Loucy (cell line): ENCODE measurements around the gene PCK1.

Experiments used
- H2AFZ ChIP-seq: fragments of 200-600 bp; sonication (generic); 2 replicates; pipeline ENCODE4 v1.6.0; 2016; ENCODE audit warnings: antibody characterized with exemption, mild to moderate bottlenecking, low read length, moderate library complexity
- H3F3A ChIP-seq: fragments of 200-600 bp; 2 replicates; pipeline ENCODE4 v1.6.0; 2016; ENCODE audit warnings: antibody characterized with exemption, low read depth, mild to moderate bottlenecking
- H3K27me3 ChIP-seq: fragments of 200-600 bp; sonication (generic); 2 replicates; pipeline ENCODE4 v1.6.1; 2014; ENCODE audit warnings: low read length, mild to moderate bottlenecking; ENCODE audit not compliant: insufficient read depth, poor library complexity, severe bottlenecking
- H3K36me3 ChIP-seq: fragments of 200-600 bp; sonication (generic); 2 replicates; pipeline ENCODE4 v1.6.1; 2016; ENCODE audit warnings: low read length; ENCODE audit not compliant: insufficient read depth
- H3K4me1 ChIP-seq: fragments of 200-600 bp; sonication (generic); 2 replicates; pipeline ENCODE4 v1.5.1; 2014; ENCODE audit warnings: low read length, mild to moderate bottlenecking; ENCODE audit not compliant: insufficient read depth, poor library complexity, severe bottlenecking
- H3K4me2 ChIP-seq: fragments of 200-600 bp; sonication (generic); 2 replicates; pipeline ENCODE4 v1.6.0; 2014; ENCODE audit warnings: antibody characterized with exemption, low read length, low read depth, mild to moderate bottlenecking; ENCODE audit not compliant: poor library complexity, severe bottlenecking
- H3K4me3 ChIP-seq: fragments of 200-600 bp; sonication (generic); 2 replicates; pipeline ENCODE4 v1.5.1; 2014; ENCODE audit warnings: low read length, mild to moderate bottlenecking, mixed read lengths; ENCODE audit not compliant: poor library complexity, severe bottlenecking
- H3K79me2 ChIP-seq: fragments of 200-600 bp; sonication (generic); 2 replicates; pipeline ENCODE4 v1.6.1; 2014; ENCODE audit warnings: low read length; ENCODE audit not compliant: insufficient read depth
- H3K9ac ChIP-seq: fragments of 200-600 bp; sonication (generic); 2 replicates; pipeline ENCODE4 v1.6.0; 2014; ENCODE audit warnings: mild to moderate bottlenecking, low read depth, low read length, moderate library complexity; ENCODE audit not compliant: poor library complexity, severe bottlenecking
- H3K9me2 ChIP-seq: fragments of 200-600 bp; sonication (generic); replicated peaks from 2 replicates; pipeline ENCODE4 v1.6.1; 2016; ENCODE audit warnings: low read depth, low read length, mixed read lengths
- H3K9me3 ChIP-seq: fragments of 200-600 bp; sonication (generic); 2 replicates; pipeline ENCODE4 v1.6.1; 2014; ENCODE audit warnings: mild to moderate bottlenecking, antibody characterized with exemption, low read length, low read depth; ENCODE audit not compliant: insufficient read depth
- H4K20me1 ChIP-seq: fragments of 200-600 bp; sonication (generic); 2 replicates; pipeline ENCODE4 v1.6.0; 2014; ENCODE audit warnings: antibody characterized with exemption, low read length, mild to moderate bottlenecking; ENCODE audit not compliant: insufficient read depth, poor library complexity, severe bottlenecking
- EZH2phosphoT487 ChIP-seq: fragments of 200-600 bp; IDR thresholded peaks from 2 replicates; pipeline ENCODE4 v1.6.1; 2018; ENCODE audit warnings: antibody characterized with exemption, mild to moderate bottlenecking, moderate library complexity, borderline replicate concordance
- TF ChIP-seq, protein P1 (sequence below): fragments of 200-600 bp; sonication (generic); conservative IDR thresholded peaks from 2 replicates; pipeline ENCODE4 v1.5.1; 2014; ENCODE audit warnings: mild to moderate bottlenecking, antibody characterized with exemption, low read length

Gene PCK1

DNA sequence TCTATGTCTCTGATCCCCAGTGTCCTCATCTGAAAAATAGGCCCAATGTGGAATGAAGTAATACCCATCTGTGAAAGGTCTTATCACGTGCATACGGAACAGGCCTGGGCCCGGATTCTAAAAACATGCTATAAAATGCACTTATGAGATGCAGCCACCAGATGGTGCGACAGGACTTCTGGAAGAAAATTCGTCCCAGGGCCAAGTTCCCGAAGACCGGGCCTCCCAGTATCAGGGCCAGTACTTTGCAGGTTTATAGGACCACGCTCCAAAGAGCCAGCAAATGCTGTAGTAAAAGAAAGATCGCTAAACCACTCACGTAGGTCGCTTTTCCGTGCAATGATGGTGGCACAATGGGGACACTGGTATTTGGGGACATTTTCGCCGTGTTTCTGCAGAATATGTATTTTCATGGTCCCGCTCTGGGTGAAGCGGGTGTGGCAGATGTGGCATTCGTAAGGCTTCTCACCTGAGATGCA is 46.6 kb upstream of the PCK1 start:
- no peak for TF ChIP-seq EZH2phosphoT487
- TF ChIP-seq, protein P1, sequence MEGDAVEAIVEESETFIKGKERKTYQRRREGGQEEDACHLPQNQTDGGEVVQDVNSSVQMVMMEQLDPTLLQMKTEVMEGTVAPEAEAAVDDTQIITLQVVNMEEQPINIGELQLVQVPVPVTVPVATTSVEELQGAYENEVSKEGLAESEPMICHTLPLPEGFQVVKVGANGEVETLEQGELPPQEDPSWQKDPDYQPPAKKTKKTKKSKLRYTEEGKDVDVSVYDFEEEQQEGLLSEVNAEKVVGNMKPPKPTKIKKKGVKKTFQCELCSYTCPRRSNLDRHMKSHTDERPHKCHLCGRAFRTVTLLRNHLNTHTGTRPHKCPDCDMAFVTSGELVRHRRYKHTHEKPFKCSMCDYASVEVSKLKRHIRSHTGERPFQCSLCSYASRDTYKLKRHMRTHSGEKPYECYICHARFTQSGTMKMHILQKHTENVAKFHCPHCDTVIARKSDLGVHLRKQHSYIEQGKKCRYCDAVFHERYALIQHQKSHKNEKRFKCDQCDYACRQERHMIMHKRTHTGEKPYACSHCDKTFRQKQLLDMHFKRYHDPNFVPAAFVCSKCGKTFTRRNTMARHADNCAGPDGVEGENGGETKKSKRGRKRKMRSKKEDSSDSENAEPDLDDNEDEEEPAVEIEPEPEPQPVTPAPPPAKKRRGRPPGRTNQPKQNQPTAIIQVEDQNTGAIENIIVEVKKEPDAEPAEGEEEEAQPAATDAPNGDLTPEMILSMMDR, result peak; percentile 71
- Histone ChIP-seq H3K4me1 (no peaks in the 10 kb centered on the region), H3K4me2 (no peak overlapping the region), H3K9me3 (no peaks in the 10 kb centered on the region), H3K4me3 (no peak overlapping the region), H3K9me2 (no peaks in the 10 kb centered on the region), H3K27me3 (no peaks in the 10 kb centered on the region), H3K9ac (no peak overlapping the region), H3K36me3 (no peaks in the 10 kb centered on the region), H3F3A (no peaks in the 10 kb centered on the region), H4K20me1 (no peaks in the 10 kb centered on the region), H3K79me2 (no peaks in the 10 kb centered on the region), H2AFZ (no peak overlapping the region)

DNA sequence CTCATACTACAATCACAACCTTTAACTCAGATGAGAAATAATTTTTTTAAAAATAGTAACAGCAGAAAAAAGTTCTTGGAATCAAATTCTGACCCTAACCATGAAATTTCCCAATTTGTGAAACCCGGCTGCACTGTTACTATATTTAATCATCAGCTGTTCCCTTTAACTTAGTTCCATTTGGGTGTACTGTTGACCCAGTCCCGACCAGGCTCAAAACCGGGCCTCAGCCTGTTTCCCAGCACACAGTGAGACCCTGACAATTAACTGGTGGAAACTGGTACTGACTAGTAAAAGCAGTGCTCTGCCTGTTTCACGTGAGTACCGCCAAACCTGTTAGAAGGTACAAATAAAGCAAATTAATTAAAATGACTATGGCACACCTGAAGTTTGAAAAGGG is 43.0 kb upstream of the PCK1 start:
- Histone ChIP-seq H3K9me2 (no peaks in the 10 kb centered on the region), H4K20me1 (no peaks in the 10 kb centered on the region), H3K4me2 (no peak overlapping the region), H3K4me3 (no peak overlapping the region), H3F3A (no peaks in the 10 kb centered on the region), H3K36me3 (no peaks in the 10 kb centered on the region), H3K9me3 (no peaks in the 10 kb centered on the region), H2AFZ (no peak overlapping the region), H3K79me2 (no peaks in the 10 kb centered on the region), H3K27me3 (no peaks in the 10 kb centered on the region), H3K9ac (no peak overlapping the region), H3K4me1 (no peaks in the 10 kb centered on the region)
- TF ChIP-seq, protein P1, result no peak
- no peak for TF ChIP-seq EZH2phosphoT487

DNA sequence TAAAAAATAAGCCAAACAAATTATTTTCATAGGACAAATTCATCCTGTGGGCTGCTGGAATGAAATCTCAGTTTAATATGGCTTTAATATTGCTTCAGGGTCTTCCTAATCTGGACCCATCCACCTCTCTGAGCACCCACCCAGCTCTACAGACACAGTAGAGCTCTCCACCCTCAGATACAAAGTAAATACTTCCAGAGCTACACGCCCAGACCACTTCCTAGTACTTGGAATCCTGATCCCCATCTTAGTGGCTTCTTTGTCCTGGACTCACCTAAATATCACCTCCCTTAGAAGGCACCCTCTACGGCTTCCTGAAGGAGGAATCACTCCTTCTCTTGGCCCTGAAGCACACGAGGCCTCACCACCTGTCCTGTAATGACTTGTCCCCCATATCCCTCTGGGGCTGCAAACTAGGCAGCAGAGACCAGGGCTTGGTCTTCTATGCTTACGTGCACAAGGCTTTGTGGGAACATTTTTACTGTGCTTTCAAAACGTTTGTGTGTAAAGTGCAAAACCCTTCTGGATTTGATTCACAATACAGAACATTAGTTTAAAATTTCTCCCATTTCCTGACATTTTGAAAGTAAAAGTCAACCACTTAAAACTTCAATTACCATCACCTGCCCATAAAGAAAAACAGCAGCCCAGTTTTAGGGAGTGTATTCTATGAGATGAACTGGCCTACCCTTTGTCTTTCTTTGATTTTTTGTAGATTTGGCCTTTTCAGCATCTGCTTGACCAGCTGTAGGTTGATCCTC is 38.4 kb upstream of the PCK1 start:
- H4K20me1 ChIP-seq, result no peaks in the 10 kb centered on the region
- H3K9ac ChIP-seq, result no peak overlapping the region
- no peak overlapping the region for H3K4me3 ChIP-seq
- no peak overlapping the region for H3K4me2 ChIP-seq
- H3K9me3 ChIP-seq, result no peaks in the 10 kb centered on the region
- TF ChIP-seq, protein P1, result no peak
- TF ChIP-seq EZH2phosphoT487, result no peak
- no peaks in the 10 kb centered on the region for H3F3A ChIP-seq
- H3K27me3 ChIP-seq, result no peaks in the 10 kb centered on the region
- no peaks in the 10 kb centered on the region for H3K79me2 ChIP-seq
- no peaks in the 10 kb centered on the region for H3K9me2 ChIP-seq
- H3K4me1 ChIP-seq, result no peaks in the 10 kb centered on the region
- no peak overlapping the region for H2AFZ ChIP-seq
- H3K36me3 ChIP-seq, result no peaks in the 10 kb centered on the region
